Muscle of leg (tissue), 11 donors: ENCODE measurements around the gene NUP88. TPM values are rescaled to one million over a fixed set of nuclear protein-coding genes. Genes with fewer than 3 reads are reported as not detected.
A peak's percentile ranks its signal among the peaks of the same experiment; 100 is the strongest.

Experiments
- DNase-seq: peaks from one replicate; pipeline ENCODE4 v3.0.0; 2013
- H3K27ac ChIP-seq: one replicate; pipeline ENCODE4 v1.5.1; 2013; ENCODE audit warnings: mild to moderate bottlenecking, low read length, control low read depth
- H3K27me3 ChIP-seq: one replicate; pipeline ENCODE4 v1.6.1; 2013; ENCODE audit warnings: low read length; ENCODE audit not compliant: control insufficient read depth, insufficient read depth
- H3K36me3 ChIP-seq: one replicate; pipeline ENCODE4 v1.6.1; 2013; ENCODE audit warnings: low read length; ENCODE audit not compliant: control insufficient read depth, insufficient read depth
- H3K4me1 ChIP-seq: one replicate; pipeline ENCODE4 v1.6.1; 2013; ENCODE audit warnings: low read length; ENCODE audit not compliant: control insufficient read depth, insufficient read depth
- H3K4me3 ChIP-seq: one replicate; pipeline ENCODE4 v1.5.1; 2013; ENCODE audit warnings: low read length, control low read depth
- H3K9me3 ChIP-seq: replicated peaks from 2 replicates; pipeline ENCODE4 v1.6.1; 2013; ENCODE audit warnings: low read depth, low read length; ENCODE audit not compliant: control insufficient read depth
- WGBS: methylation state at CpG from one replicate; pipeline ENCODE4 v1.1.5; 2013; ENCODE audit warnings: missing lambda C conversion rate; ENCODE audit not compliant: insufficient coverage; 5-methylcytosine and 5-hydroxymethylcytosine counted together
- polyA plus RNA-seq, 8 donors: library from polyadenylated mRNA; unstranded; fragments of 120-200 nt; gene quantifications; one replicate each; pipeline versions ENCODE4 v1.2.1 to v1.2.3, GENCODE V29; 2013; ENCODE audit warnings: inconsistent platforms in 1 of 8, low replicate concordance in 1 of 8; ENCODE audit not compliant: insufficient read length in 8 of 8, insufficient read depth in 1 of 8
- total RNA-seq: library from RNA; stranded (reverse); fragments of 120-200 nt; gene quantifications from one replicate; pipeline ENCODE4 v1.2.4, GENCODE V29; 2013

NUP88 gene
- total and polyA plus RNA-seq, 9 donors = 41.0 to 61.9 (median 48.8) TPM

- Histone ChIP-seq H3K36me3 (peaks cover 46% of the 10 kb centered on the region), H3K27me3 (no peaks in the 10 kb centered on the region), H3K27ac (no peak overlapping the region), H3K9me3 (no peaks in the 10 kb centered on the region), H3K4me1 (no peaks in the 10 kb centered on the region), H3K4me3 (no peak overlapping the region)
- DNase-seq = no peak
- WGBS = no CpG with 5 or more reads among the region's 2 CpGs
Observed at GRCh38 chr17:5396612-5397011, 22.9 kb downstream of the NUP88 start.

DNA sequence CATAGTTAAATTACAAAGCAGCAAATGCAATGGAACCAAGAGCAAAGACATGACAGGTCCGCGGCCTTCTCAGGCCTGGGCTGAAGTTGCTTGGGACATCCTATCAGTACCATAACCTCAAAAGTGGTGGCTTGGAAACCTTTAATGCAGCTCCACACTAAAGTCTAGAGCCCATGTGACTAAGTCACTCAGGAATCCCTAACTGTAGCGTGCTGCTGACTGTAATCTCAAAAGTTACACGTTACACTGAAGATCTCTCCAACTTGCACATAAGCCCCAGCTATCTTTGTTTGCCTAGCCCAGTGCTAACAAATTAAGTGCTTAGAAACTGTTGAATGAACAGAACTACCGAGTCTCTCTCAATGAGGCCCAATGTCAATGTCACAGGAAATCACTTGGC is 27.8 kb downstream of the NUP88 start:
- no peaks in the 10 kb centered on the region for H3K27me3 ChIP-seq
- H3K36me3 ChIP-seq = peaks cover 68% of the 10 kb centered on the region
- H3K9me3 ChIP-seq = no peaks in the 10 kb centered on the region
- no peaks in the 10 kb centered on the region for H3K4me1 ChIP-seq
- DNase-seq = no peak
- no peak overlapping the region for H3K4me3 ChIP-seq
- 90% methylated on average over 5 of the region's 5 CpGs for WGBS
- H3K27ac ChIP-seq = no peak overlapping the region

- H3K4me1 ChIP-seq = no peaks in the 10 kb centered on the region
- no peak overlapping the region for H3K27ac ChIP-seq
- DNase-seq = no peak
- no peaks in the 10 kb centered on the region for H3K27me3 ChIP-seq
- no peaks in the 10 kb centered on the region for H3K9me3 ChIP-seq
- H3K36me3 ChIP-seq = peaks cover 78% of the 10 kb centered on the region
- H3K4me3 ChIP-seq = no peak overlapping the region
- 82% methylated on average over 4 of the region's 4 CpGs for WGBS
Observed at GRCh38 chr17:5381542-5381941, 37.9 kb downstream of the NUP88 start.

DNA sequence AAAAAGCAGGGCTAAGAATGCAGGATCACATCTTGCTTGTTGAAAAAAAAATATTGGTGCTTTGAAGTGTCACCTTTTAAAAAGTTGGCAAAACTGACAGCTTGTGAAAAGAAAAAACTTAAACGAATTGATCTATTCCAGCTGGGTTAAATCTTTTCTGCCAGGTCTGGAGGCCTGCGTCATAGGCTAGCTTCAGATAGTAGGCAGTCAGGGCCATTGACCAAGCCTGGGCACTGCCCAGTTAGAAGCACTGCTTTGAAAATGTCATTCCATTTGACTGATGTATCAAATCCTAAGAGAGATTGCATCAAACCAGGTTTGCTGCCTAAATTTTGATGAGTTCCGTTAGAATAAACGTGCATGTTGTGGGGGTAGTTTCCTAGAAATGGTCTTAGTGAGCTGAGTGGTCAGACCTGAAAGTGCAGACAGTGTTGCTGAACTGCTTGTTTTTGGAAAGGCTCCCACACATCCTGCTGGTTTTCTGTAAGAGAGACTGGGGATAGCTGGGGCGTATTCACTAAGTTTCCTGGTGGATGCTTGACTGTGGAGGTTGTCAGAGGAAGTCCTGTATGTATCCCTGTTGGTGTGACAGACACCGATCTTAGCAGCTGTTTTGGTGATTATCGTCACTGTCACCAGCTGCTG is 38.8 kb downstream of the NUP88 start:
- Histone ChIP-seq H3K27ac (no peak overlapping the region), H3K4me3 (no peak overlapping the region), H3K27me3 (no peaks in the 10 kb centered on the region), H3K36me3 (peaks cover 79% of the 10 kb centered on the region), H3K9me3 (no peaks in the 10 kb centered on the region), H3K4me1 (no peaks in the 10 kb centered on the region)
- peak; percentile 12 for DNase-seq
- WGBS = 66% methylated on average over 5 of the region's 7 CpGs

DNA sequence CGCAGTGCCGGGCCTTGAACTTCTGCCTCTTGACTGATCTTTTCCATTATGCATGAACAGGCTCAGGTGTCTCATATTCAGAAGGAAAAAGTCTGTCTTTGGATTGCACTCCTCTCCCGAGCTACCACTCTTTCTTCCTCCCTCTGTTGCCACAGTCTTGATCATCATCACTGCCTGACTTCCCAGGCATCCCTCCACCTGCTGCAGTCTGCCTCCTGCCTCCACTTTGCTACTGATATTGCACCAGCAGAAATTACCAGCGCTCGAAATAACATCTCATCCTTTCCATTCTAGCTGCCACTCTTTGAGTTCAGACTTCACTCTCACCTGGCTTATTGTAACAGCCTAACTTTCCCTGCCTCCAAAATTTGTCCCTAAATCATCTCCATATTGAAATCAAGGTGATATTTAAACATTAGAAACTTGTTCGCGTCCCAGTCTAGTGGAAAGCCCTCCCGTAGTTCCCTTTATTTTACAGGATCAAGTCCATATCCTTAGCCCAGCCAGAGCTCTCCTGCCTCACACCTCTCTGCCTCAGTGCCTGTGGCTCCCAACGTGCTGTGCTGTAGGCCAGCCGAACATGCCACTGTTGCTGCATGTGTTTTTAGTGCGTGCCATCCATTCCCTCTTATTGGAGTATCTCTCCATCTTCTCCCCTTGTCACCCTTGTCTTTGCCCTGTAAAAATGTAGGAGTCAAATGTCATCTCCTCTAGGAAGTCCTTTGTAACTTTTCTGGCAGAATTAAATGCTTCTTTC is 39.9 kb downstream of the NUP88 start:
- WGBS = 87% methylated on average over 10 of the region's 11 CpGs
- no peak overlapping the region for H3K27ac ChIP-seq
- no peak for DNase-seq
- H3K36me3 ChIP-seq = peaks cover 75% of the 10 kb centered on the region
- no peaks in the 10 kb centered on the region for H3K9me3 ChIP-seq
- no peak overlapping the region for H3K4me3 ChIP-seq
- no peaks in the 10 kb centered on the region for H3K4me1 ChIP-seq
- H3K27me3 ChIP-seq = no peaks in the 10 kb centered on the region

DNA sequence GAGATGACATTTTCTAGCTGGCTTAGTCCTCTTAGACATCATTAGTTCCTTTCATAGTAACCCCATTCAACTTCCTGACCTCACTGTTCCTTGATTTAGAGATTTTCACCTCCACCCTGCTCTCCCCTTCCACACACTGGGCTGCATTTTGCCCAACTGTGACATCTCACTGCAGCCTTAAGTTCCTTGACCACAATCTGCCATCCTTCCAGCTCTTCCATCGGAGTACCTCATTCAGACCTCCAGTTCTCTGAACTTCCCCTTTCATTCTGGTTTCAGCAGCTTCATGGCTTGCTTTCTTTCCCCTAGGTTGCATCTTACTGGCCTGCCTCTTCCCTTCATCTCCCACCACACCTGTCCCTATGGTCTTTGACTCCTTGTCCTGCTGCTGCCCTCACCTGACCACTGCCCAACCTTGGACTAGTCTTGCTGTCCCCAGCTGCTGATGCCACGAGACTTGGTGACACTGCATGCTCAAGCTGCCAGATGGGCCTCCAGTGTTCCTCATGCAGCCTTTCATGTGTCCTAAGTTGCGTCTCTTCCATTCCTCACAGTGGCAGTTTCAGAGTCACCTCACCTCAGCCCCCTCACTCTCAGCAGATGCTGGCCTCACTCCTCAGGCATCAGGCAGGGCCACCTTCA is 40.8 kb downstream of the NUP88 start:
- H3K27ac ChIP-seq = no peak overlapping the region
- WGBS = 93% methylated on average over 3 of the region's 3 CpGs
- H3K4me3 ChIP-seq = no peak overlapping the region
- H3K4me1 ChIP-seq = no peaks in the 10 kb centered on the region
- peaks cover 75% of the 10 kb centered on the region for H3K36me3 ChIP-seq
- no peaks in the 10 kb centered on the region for H3K9me3 ChIP-seq
- H3K27me3 ChIP-seq = no peaks in the 10 kb centered on the region
- DNase-seq = no peak

DNA sequence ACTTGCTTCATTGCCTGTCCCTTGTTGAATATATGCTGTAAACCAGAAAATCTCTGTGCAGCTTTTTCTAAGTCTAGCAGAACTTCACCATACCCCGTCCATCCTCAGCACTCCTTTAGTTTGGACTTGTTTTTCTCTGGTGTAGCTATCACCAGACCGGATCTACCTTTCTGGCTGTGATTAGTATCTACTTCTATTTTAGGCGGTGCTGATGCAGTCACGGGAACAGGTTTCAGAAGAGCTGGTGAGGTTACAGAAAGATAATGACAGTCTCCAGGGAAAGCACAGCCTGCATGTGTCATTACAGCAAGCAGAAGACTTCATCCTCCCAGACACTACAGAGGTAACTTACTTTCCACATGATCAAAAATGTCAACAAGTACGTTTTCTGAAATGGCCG is 46.4 kb downstream of the NUP88 start:
- Histone ChIP-seq H3K27ac (no peak overlapping the region), H3K9me3 (no peaks in the 10 kb centered on the region), H3K4me3 (no peak overlapping the region), H3K4me1 (peaks cover 4% of the 10 kb centered on the region), H3K36me3 (peaks cover 54% of the 10 kb centered on the region), H3K27me3 (no peaks in the 10 kb centered on the region)
- WGBS = no CpG with 5 or more reads among the region's 6 CpGs
- no peak for DNase-seq

- Histone ChIP-seq H3K4me3 (no peak overlapping the region), H3K36me3 (peaks cover 40% of the 10 kb centered on the region), H3K9me3 (no peaks in the 10 kb centered on the region), H3K4me1 (peaks cover 7% of the 10 kb centered on the region), H3K27me3 (no peaks in the 10 kb centered on the region), H3K27ac (no peak overlapping the region)
- no CpG with 5 or more reads among the region's 4 CpGs for WGBS
- no peak for DNase-seq
Observed at GRCh38 chr17:5370411-5370810, 49.1 kb downstream of the NUP88 start.

GRCh38 chr17:5365831-5366230 is 53.6 kb downstream of the NUP88 start:
- WGBS = 100% methylated on average over 2 of the region's 6 CpGs
- H3K36me3 ChIP-seq = peaks cover 26% of the 10 kb centered on the region
- DNase-seq = no peak
- no peak overlapping the region for H3K4me3 ChIP-seq
- peaks cover 7% of the 10 kb centered on the region for H3K4me1 ChIP-seq
- H3K27me3 ChIP-seq = no peaks in the 10 kb centered on the region
- no peaks in the 10 kb centered on the region for H3K9me3 ChIP-seq
- H3K27ac ChIP-seq = no peak overlapping the region

DNA sequence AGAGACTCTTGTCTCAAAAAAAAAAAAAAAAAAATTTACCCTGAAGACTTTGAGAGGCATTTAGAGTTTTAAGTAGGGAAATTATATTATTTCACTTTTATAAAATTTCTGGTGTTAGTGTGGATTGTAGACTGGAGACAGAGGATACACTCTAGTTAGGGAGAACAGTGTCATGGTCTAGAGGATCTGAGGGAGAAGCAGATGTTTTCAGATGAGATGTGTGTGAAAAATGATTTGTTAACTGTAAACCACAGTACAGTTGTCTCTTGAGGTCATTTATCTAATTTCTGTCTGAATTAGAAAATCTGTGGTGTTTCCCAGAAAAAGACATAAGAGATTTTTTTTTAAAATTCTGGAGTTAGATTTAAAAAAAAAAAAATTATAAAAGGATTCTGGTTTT is 54.8 kb downstream of the NUP88 start:
- no peak for DNase-seq
- no peak overlapping the region for H3K4me3 ChIP-seq
- H3K27ac ChIP-seq = no peak overlapping the region
- peaks cover 7% of the 10 kb centered on the region for H3K4me1 ChIP-seq
- no peaks in the 10 kb centered on the region for H3K9me3 ChIP-seq
- no peaks in the 10 kb centered on the region for H3K27me3 ChIP-seq
- peaks cover 29% of the 10 kb centered on the region for H3K36me3 ChIP-seq
